IPS DF 6.9 (cell line): ENCODE results near the gene RBM47.

ENCODE experiments used
- DNase-seq: peaks from one replicate; pipeline ENCODE4 v3.0.0-alpha.2; 2013; ENCODE audit warnings: low read depth, low spot score
- H3K27ac ChIP-seq: one replicate; pipeline ENCODE4 v1.5.1; 2013; ENCODE audit warnings: low read length, control low read depth
- H3K27me3 ChIP-seq: 2 replicates; pipeline ENCODE4 v1.6.1; 2013; ENCODE audit warnings: mild to moderate bottlenecking, low read length; ENCODE audit not compliant: control insufficient read depth, insufficient read depth
- H3K36me3 ChIP-seq: 2 replicates; pipeline ENCODE4 v1.6.1; 2013; ENCODE audit warnings: low read length; ENCODE audit not compliant: control insufficient read depth, insufficient read depth
- H3K4me1 ChIP-seq: 2 replicates; pipeline ENCODE4 v1.6.1; 2013; ENCODE audit warnings: low read length; ENCODE audit not compliant: control insufficient read depth, insufficient read depth
- H3K4me3 ChIP-seq: 2 replicates; pipeline ENCODE4 v1.5.1; 2013; ENCODE audit warnings: mild to moderate bottlenecking, low read length
- H3K9me3 ChIP-seq: 2 replicates; pipeline ENCODE4 v1.6.1; 2013; ENCODE audit warnings: low read length, inconsistent platforms; ENCODE audit not compliant: control insufficient read depth, insufficient read depth
- WGBS: extraction: QIAGEN DNeasy Blood & Tissue Kit; methylation state at CpG from one replicate; pipeline ENCODE4 v1.1.7; 2013; ENCODE audit warnings: mixed read lengths, missing lambda C conversion rate; ENCODE audit not compliant: insufficient read length, insufficient coverage; 5-methylcytosine and 5-hydroxymethylcytosine counted together

RBM47 gene

DNA sequence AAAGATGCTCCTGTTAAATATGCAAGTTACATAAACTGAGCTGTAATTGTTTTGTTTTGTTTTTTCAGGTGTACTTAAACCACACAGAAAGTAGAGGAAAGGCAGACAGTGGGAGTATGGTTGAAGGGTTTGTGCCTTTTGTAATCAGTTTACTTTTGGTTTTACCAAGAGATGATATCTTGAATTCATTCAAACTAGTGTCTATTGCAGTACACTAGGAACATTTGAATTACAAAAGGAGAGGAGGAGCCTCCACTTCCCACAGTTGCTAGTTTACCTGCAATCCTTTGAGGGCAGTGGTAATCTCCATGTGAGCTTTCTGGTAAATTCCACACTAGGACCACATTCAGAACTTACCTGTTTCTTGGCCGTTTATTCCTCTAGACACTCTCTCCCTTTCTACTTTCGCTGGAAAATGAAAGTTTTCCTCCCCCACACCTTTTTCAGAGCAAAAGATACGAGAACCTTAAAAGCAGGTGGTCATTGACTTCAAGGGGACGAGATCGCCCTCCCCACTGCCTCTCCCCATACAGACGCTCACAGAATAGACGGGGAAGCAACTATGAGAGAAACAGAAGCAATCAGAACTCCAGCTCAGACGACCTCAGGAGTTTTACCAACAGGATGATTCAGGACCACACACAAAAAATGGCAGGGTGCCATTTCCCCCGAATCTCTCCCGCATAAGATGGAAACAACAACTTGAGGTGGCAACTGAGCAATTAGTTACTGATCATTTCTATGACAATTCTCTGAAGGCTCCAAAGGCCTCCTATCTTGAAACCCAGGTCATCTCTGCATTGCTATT, 3.3 kb downstream of the RBM47 start:
- Histone ChIP-seq H3K27ac (no peak overlapping the region), H3K4me1 (no peaks in the 10 kb centered on the region; the same call in 1 of the 2 replicates), H3K36me3 (no peaks in the 10 kb centered on the region), H3K9me3 (no peaks in the 10 kb centered on the region), H3K27me3 (no peaks in the 10 kb centered on the region), H3K4me3 (no peak overlapping the region)
- no peak for DNase-seq
- no CpG with 5 or more reads among the region's 10 CpGs for WGBS

DNA sequence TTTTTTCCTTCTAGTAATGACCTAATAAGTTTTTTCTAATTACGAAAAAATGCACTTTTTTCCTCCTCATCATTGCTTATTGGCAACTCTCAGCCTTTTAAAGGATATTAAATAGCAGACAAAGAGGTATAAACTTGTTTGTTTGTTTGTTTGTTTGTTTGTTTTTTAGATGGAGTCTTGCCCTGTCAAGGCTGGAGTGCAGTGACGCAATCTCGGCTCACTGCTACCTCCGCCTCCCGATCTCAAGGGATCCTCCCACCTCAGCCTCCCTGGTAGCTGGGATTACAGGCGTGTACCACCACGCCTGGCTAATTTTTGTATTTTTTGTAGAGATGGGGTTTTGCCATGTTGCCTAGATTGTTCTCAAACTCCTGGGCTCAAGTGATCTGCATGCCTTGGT, 6.0 kb downstream of the RBM47 start:
- Histone ChIP-seq H3K27me3 (no peaks in the 10 kb centered on the region), H3K27ac (no peak overlapping the region), H3K4me1 (no peaks in the 10 kb centered on the region; the same call in 1 of the 2 replicates), H3K9me3 (no peaks in the 10 kb centered on the region), H3K4me3 (no peak overlapping the region), H3K36me3 (no peaks in the 10 kb centered on the region)
- no CpG with 5 or more reads among the region's 7 CpGs for WGBS
- DNase-seq, result no peak

DNA sequence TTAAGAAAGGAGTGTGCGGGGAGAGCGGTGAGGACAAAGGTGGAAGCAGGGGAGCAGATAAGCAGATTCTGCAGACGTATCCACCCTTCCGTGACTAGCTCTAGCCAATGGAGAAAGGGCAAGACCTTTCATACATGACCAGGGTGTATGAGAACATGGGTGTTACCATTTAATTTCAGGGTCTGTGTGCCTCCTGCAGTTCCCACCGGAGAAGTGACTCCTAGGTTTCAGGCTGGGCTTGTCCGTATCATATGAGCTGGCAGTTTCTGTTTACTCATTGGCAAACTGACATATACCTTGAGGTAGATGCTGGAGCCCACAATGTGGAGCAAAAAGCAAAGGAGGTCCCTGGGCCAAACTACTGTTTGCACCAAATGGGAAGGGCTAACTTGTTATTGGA, 6.8 kb downstream of the RBM47 start:
- Histone ChIP-seq H3K9me3 (no peaks in the 10 kb centered on the region), H3K27ac (no peak overlapping the region), H3K4me3 (no peak overlapping the region), H3K27me3 (no peaks in the 10 kb centered on the region), H3K4me1 (no peaks in the 10 kb centered on the region; the same call in 1 of the 2 replicates), H3K36me3 (no peaks in the 10 kb centered on the region)
- no CpG with 5 or more reads among the region's 6 CpGs for WGBS
- DNase-seq, result no peak

DNA sequence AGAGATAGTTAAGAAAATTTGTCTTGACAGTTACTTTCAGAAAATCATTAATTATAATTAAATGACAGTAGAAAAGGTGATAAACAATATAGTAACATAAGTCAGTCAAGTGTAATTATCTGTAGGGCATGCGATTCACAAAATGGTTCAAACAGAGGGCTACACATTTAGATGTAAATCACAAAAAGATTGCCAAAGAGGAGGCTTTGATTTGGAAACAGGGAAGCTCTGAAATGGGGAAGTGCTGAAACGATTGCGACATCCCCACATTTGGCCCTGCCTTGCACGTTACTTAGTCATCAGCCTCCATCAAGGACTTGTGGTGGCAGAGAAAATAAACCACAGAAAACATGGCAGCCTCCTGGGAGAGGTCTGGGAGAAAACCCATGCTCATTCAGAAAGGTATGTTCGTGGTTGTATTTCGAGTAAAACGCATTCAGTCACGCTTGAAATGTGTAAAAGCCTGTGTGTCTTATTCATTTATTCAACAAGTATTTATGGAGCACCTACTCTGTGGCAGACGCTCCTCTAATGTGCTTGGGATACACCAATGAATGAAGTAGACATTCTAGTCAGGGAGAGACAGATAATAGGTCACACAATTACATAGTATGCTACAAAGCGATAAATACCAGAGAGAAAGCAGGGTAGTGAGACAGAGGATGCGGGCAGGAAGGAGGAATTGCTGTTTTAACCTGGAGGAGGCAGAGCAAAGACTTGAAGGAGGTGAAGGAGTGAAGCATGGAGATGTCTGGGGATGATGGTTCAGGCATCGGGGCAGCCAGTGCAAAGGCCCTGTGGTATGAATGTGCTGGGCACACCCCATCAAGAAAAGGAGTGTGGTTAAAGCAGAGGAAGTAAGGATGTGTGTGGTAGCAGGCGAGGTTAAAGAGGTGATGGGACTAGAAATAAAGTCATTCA, 7.8 kb downstream of the RBM47 start:
- H3K36me3 ChIP-seq, result no peaks in the 10 kb centered on the region
- no CpG with 5 or more reads among the region's 13 CpGs for WGBS
- no peak overlapping the region for H3K4me3 ChIP-seq
- no peaks in the 10 kb centered on the region for H3K27me3 ChIP-seq
- H3K27ac ChIP-seq, result no peak overlapping the region
- no peak for DNase-seq
- no peaks in the 10 kb centered on the region; the same call in 1 of the 2 replicates for H3K4me1 ChIP-seq
- H3K9me3 ChIP-seq, result no peaks in the 10 kb centered on the region

DNA sequence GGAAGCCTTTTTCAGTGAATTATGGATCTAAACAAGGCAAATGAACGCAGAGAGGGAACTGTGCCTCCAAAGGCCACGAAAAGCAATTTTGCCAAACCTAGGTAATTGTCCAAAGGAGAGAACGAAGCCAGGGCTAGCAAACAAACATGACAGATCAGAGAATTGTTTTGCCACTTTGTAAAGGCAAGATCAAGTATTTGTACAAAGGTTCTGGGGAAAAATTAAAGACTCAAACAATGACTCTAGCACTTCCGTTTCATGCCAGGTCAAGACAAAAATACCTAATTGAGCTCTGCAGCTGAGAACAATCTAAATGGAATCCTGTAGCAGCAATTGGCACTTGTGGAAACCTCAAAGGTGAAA, 8.5 kb downstream of the RBM47 start:
- no peaks in the 10 kb centered on the region for H3K36me3 ChIP-seq
- no peak overlapping the region for H3K4me3 ChIP-seq
- no peaks in the 10 kb centered on the region for H3K27me3 ChIP-seq
- no peaks in the 10 kb centered on the region; the same call in 1 of the 2 replicates for H3K4me1 ChIP-seq
- WGBS, result no CpG with 5 or more reads among the region's 4 CpGs
- H3K9me3 ChIP-seq, result no peaks in the 10 kb centered on the region
- no peak overlapping the region for H3K27ac ChIP-seq
- DNase-seq, result no peak

DNA sequence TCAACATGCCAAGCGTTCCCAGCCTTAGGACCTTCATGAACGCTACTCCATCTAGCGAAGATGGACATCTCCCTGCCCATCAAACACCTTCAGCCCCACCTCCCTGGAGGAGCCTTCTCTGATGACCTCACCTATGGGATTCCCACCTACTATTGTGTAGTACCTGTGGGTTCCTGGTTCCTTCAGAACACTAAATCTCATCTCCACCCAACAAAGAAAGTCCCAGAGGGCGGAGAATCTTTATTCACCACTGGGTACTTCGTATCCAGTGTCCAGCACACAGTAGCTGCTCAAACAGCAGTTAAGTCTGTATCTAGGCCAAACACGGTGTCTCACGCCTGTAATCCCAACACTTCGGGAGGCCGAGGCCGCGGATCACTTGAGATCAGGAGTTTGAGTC, 10.1 kb downstream of the RBM47 start:
- no peak overlapping the region for H3K4me3 ChIP-seq
- whole genome bisulfite sequencing, result no CpG with 5 or more reads among the region's 11 CpGs

DNA sequence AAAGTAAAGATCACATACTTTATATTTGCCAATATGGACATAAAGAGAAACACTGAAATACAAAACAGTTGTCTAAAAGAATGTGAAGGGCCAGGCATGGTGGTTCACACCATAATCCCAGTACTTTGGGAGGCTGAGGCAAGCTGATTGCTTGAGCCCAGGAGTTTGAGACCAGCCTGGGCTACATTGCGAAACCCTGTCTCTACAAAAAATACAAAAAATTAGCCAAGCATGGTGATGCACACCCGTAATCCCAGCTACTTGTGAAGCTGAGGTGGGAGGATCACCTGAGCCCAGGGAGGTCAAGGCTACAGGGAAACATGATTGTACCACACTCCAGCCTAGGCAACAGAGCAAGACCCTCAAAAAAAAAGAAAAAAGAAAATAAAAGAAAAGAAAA, 11.8 kb downstream of the RBM47 start:
- H3K9me3 ChIP-seq, result no peaks in the 10 kb centered on the region
- H3K4me1 ChIP-seq, result peaks cover 1% of the 10 kb centered on the region; the same call in 1 of the 2 replicates
- no CpG with 5 or more reads among the region's 2 CpGs for WGBS
- no peak overlapping the region for H3K4me3 ChIP-seq
- no peak overlapping the region for H3K27ac ChIP-seq
- H3K36me3 ChIP-seq, result no peaks in the 10 kb centered on the region
- H3K27me3 ChIP-seq, result no peaks in the 10 kb centered on the region
- DNase-seq, result no peak

More for the DNA sequence above, 10.1 kb downstream of the RBM47 start:
- peaks cover 1% of the 10 kb centered on the region; the same call in 1 of the 2 replicates for H3K4me1 ChIP-seq
- H3K27me3 ChIP-seq, result no peaks in the 10 kb centered on the region
- DNase-seq, result no peak
- H3K36me3 ChIP-seq, result no peaks in the 10 kb centered on the region
- no peak overlapping the region for H3K27ac ChIP-seq
- H3K9me3 ChIP-seq, result no peaks in the 10 kb centered on the region

DNA sequence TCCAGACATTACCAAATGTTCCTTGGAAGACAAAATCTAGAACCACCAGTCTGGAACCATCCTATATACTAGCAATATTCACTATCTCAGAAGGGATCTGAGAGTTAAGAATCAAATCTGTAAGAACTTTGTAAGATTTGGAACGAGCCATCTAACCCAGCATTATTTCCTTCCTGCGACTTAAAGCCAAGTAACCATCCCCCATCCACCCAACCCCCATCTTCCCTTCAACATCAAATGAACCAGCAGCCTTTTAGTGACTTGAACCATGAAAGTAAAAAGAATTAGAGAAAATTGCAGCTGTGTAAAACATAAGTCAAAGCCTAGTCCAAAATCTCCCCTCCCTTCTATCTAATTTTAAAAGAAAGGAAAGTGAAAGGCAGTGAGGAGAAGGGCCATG, 15.6 kb downstream of the RBM47 start:
- no peaks in the 10 kb centered on the region for H3K27me3 ChIP-seq
- H3K4me1 ChIP-seq, result peaks cover 1% of the 10 kb centered on the region
- whole genome bisulfite sequencing, result 100% methylated on average over 1 of the region's 2 CpGs
- DNase-seq, result no peak
- no peak overlapping the region for H3K27ac ChIP-seq
- no peak overlapping the region for H3K4me3 ChIP-seq
- H3K9me3 ChIP-seq, result no peaks in the 10 kb centered on the region
- no peaks in the 10 kb centered on the region; the same call in 1 of the 2 replicates for H3K36me3 ChIP-seq

DNA sequence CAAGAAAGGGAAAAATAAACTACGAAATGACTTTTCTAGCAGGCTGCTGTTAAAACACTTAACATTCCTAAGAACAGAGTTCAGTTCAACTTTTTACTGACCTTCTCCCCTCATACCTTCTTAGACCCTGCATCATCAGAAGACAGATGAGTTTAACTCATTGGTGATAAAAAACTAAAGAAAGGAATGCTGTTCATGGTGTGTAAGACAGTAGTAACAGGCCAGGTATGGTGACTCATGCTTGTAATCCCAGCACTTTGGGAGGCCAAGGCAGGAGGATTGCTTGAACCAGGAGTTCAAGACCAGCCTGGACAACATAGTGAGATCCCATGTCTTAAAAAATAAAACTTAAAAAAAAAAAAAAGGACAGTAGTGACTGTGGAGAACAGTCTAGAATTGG, 16.2 kb downstream of the RBM47 start:
- no CpG with 5 or more reads among the region's 1 CpG for WGBS
- no peak overlapping the region for H3K27ac ChIP-seq
- H3K4me3 ChIP-seq, result no peak overlapping the region

DNA sequence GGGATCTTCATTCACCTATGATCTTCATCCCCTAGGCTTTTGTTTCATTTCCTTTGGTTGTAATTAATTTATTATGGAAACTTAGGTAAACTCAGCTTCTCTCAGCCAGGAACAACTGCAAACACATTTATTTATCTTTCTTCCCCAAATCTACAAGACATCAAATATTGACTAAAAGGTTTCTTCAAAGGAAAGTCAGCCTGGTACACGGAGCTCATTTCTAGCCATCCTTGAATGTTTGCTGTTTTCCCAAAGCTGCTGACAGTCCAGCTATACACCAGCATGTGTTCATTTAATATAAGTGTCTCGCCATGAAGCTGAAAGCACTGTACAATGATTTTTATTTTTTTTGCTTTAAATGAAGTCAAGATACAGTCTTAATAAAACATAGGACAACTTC, 16.8 kb downstream of the RBM47 start:
- DNase-seq, result no peak
- peaks cover 1% of the 10 kb centered on the region for H3K4me1 ChIP-seq
- no peaks in the 10 kb centered on the region for H3K9me3 ChIP-seq
- WGBS, result no CpG with 5 or more reads among the region's 2 CpGs
- H3K27me3 ChIP-seq, result no peaks in the 10 kb centered on the region
- no peaks in the 10 kb centered on the region; the same call in 1 of the 2 replicates for H3K36me3 ChIP-seq
- H3K4me3 ChIP-seq, result no peak overlapping the region
- H3K27ac ChIP-seq, result no peak overlapping the region

More for the DNA sequence above, 16.2 kb downstream of the RBM47 start:
- no peaks in the 10 kb centered on the region for H3K27me3 ChIP-seq
- no peak for DNase-seq
- no peaks in the 10 kb centered on the region; the same call in 1 of the 2 replicates for H3K36me3 ChIP-seq
- H3K4me1 ChIP-seq, result peaks cover 1% of the 10 kb centered on the region
- H3K9me3 ChIP-seq, result no peaks in the 10 kb centered on the region
